Fibroblast of lung (primary cell): Measurements from ENCODE around the gene SLC1A7. TPM values are rescaled to one million over a fixed set of nuclear protein-coding genes. Genes with fewer than 3 reads are reported as not detected.

Experiments
- DNase-seq, 2 donors: peaks; one replicate each; pipeline versions ENCODE4 v3.0.0 to v3.0.0-alpha.2; 2010; ENCODE audit warnings: low read depth in 2 of 2
- H2AFZ ChIP-seq: 2 replicates; pipeline ENCODE4 v1.5.1; 2012; ENCODE audit warnings: low read length, control low read depth, inconsistent platforms
- H3K27ac ChIP-seq: 2 replicates; pipeline ENCODE4 v1.5.1; 2011; ENCODE audit warnings: low read length, control low read depth; ENCODE audit not compliant: insufficient read depth
- H3K27me3 ChIP-seq: 2 replicates; pipeline ENCODE4 v1.5.1; 2011; ENCODE audit warnings: mild to moderate bottlenecking, low read length; ENCODE audit not compliant: control insufficient read depth, insufficient read depth
- H3K36me3 ChIP-seq: 2 replicates; pipeline ENCODE4 v1.5.1; 2011; ENCODE audit warnings: low read length; ENCODE audit not compliant: control insufficient read depth, insufficient read depth
- H3K4me1 ChIP-seq: 2 replicates; pipeline ENCODE4 v1.5.1; 2011; ENCODE audit warnings: low read length; ENCODE audit not compliant: control insufficient read depth, insufficient read depth; ENCODE audit errors: extremely low read depth
- H3K4me2 ChIP-seq: 2 replicates; pipeline ENCODE4 v1.5.1; 2011; ENCODE audit warnings: low read length, control low read depth; ENCODE audit not compliant: insufficient read depth; ENCODE audit errors: extremely low read depth
- H3K4me3 ChIP-seq, 4 experiments: fragments of 200-600 bp in 1 of 4; sonication (generic) in 1 of 4; replicated peaks in 1 of 4; 2 replicates each; pipeline ENCODE4 v1.5.1; 2011 to 2016; ENCODE audit warnings: low read length in 4 of 4, low read depth in 3 of 4, mild to moderate bottlenecking in 3 of 4, control low read depth in 2 of 4, inconsistent platforms in 1 of 4, mixed read lengths in 1 of 4; ENCODE audit not compliant: insufficient read depth in 1 of 4; ENCODE audit errors: control extremely low read depth in 1 of 4
- H3K79me2 ChIP-seq: 2 replicates; pipeline ENCODE4 v1.5.1; 2012; ENCODE audit warnings: mild to moderate bottlenecking, low read length, inconsistent platforms; ENCODE audit not compliant: control insufficient read depth, insufficient read depth
- H3K9ac ChIP-seq: 2 replicates; pipeline ENCODE4 v1.5.1; 2011; ENCODE audit warnings: mild to moderate bottlenecking, low read length, control low read depth; ENCODE audit not compliant: insufficient read depth
- H3K9me3 ChIP-seq: 2 replicates; pipeline ENCODE4 v1.5.1; 2012; ENCODE audit warnings: low read depth, low read length; ENCODE audit not compliant: control insufficient read depth, insufficient read depth
- H4K20me1 ChIP-seq: 2 replicates; pipeline ENCODE4 v1.5.1; 2011; ENCODE audit warnings: low read length; ENCODE audit not compliant: control insufficient read depth, insufficient read depth; ENCODE audit errors: extremely low read depth
- EZH2 ChIP-seq: IDR thresholded peaks from 2 replicates; pipeline ENCODE4 v1.5.1; 2012; ENCODE audit warnings: low read length, control low read depth, mild to moderate bottlenecking; ENCODE audit errors: missing control alignments
- polyA plus RNA-seq, 2 donors: library from polyadenylated mRNA; depleted of rRNA in 1 of 2; stranded (reverse) in 1 of 2; unstranded in 1 of 2; fragments of >200 nt; gene quantifications; 2 replicates each; pipeline ENCODE4 v1.2.1, GENCODE V29; 2011 to 2012; ENCODE audit warnings: missing spikeins in 1 of 2
- total RNA-seq: library from RNA; depleted of rRNA; stranded (reverse); fragments of >200 nt; gene quantifications from 2 replicates; pipeline ENCODE4 v1.2.1, GENCODE V29; 2014
- TF ChIP-seq, protein P1 (sequence below), 2 donors: IDR thresholded peaks in 1 of 2; conservative IDR thresholded peaks in 1 of 2; 1 replicate in 1 of 2; 2 replicates in 1 of 2; pipeline ENCODE4 v1.5.1; 2011 to 2012; ENCODE audit warnings: low read length in 2 of 2, control low read depth in 1 of 2, inconsistent platforms in 1 of 2, low read depth in 1 of 2, mild to moderate bottlenecking in 1 of 2

SLC1A7 gene
- total and polyA plus RNA-seq, 2 donors (not counting 1 experiment from before 2014, with no cell fraction given): 0.15 to 0.33 TPM

DNA sequence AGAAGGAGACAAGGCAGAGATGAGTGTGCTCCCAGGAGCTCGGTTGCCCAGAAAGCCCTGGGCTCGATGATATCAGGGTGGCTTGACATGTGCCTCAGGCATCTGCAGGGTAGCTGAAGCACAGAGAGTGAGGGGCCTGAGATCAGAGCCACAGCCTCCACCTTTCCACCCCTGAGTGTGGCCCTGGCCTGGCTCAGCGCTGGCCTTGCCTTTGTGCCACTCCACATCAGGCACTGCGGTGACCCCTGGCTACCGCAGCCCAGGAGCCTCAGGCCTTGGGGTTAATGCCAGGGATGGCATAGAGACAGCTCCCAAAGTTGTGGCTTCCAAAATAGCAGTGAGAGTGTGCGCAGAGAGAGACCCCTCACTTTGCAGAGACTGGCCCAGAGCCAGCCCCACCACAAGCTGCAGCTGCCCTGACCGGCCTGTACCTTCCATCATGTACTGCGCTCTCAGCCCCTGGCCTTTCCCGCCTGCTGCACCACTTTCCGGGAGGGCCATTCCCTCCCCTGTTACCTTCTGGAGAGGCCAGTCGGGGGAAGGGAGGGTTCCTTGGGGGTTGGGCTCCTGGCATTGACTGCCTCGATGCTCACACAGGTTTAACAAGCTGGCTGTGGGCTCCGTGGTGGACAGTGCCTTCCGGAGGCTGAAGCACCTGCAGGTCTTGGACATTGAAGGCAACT is 60.9 kb downstream of the SLC1A7 start:
- TF ChIP-seq, protein P1, sequence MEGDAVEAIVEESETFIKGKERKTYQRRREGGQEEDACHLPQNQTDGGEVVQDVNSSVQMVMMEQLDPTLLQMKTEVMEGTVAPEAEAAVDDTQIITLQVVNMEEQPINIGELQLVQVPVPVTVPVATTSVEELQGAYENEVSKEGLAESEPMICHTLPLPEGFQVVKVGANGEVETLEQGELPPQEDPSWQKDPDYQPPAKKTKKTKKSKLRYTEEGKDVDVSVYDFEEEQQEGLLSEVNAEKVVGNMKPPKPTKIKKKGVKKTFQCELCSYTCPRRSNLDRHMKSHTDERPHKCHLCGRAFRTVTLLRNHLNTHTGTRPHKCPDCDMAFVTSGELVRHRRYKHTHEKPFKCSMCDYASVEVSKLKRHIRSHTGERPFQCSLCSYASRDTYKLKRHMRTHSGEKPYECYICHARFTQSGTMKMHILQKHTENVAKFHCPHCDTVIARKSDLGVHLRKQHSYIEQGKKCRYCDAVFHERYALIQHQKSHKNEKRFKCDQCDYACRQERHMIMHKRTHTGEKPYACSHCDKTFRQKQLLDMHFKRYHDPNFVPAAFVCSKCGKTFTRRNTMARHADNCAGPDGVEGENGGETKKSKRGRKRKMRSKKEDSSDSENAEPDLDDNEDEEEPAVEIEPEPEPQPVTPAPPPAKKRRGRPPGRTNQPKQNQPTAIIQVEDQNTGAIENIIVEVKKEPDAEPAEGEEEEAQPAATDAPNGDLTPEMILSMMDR (conservative IDR thresholded peaks at IDR 0.05 in 1 of 2, IDR thresholded peaks at IDR 0.05 in 1 of 2; ENCODE audit: low read depth in 1 of 2, low read length in 2 of 2): no peak
- TF ChIP-seq EZH2: no peak
- Histone ChIP-seq H3K9ac (no peak overlapping the region), H3K4me1 (peaks cover 4% of the 10 kb centered on the region), H3K9me3 (no peaks in the 10 kb centered on the region), H3K79me2 (no peaks in the 10 kb centered on the region), H3K27me3 (no peaks in the 10 kb centered on the region), H3K36me3 (peaks cover 17% of the 10 kb centered on the region), H4K20me1 (no peaks in the 10 kb centered on the region), H3K4me2 (no peak overlapping the region), H3K27ac (no peak overlapping the region), H2AFZ (no peak overlapping the region), H3K4me3 (no peak overlapping the region)
- no peak for DNase-seq

DNA sequence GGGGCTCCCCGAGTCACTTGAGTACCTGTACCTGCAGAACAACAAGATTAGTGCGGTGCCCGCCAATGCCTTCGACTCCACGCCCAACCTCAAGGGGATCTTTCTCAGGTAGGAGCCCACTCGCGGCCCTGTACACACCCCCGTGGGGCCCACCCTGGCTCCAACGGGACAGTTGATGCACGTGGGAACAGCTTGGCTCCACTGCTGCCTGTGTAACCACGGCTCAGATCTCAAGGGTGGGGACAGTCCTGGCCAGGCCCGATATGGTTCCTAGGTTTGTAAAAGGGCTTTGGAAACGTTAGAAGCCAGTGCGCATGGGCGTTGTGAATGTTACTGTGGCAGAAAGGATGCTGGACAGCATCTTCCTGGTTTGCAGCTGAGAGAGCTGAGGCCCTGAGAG is 61.7 kb downstream of the SLC1A7 start:
- Histone ChIP-seq H3K9me3 (no peaks in the 10 kb centered on the region), H3K4me2 (no peak overlapping the region), H4K20me1 (no peaks in the 10 kb centered on the region), H3K4me1 (no peaks in the 10 kb centered on the region), H3K27ac (no peak overlapping the region), H3K79me2 (no peaks in the 10 kb centered on the region), H3K9ac (no peak overlapping the region), H2AFZ (no peak overlapping the region), H3K4me3 (no peak overlapping the region), H3K27me3 (no peaks in the 10 kb centered on the region), H3K36me3 (peaks cover 17% of the 10 kb centered on the region)
- no peak for TF ChIP-seq EZH2
- TF ChIP-seq, protein P1 (conservative IDR thresholded peaks at IDR 0.05 in 1 of 2, IDR thresholded peaks at IDR 0.05 in 1 of 2; ENCODE audit: low read depth in 1 of 2, low read length in 2 of 2): no peak
- DNase-seq: no peak

DNA sequence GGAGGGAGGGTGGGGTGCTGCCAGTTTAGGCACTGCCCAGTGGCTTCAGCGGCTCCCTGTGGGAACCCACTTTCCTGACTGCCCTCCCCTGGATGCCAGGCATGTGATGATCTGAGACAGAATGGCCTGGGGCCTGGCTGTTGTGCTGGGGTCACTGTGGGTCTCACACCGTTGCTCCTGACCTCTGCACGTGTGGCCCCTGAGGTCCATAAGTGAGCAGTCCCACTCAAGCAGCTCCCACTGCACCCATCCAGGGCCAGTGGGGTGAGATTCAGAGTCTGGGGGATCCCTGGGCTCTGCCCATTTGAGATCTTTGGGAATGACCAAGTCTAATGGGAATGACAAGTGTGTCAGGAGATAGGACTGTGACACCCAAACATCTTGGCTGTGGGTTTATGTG is 62.4 kb downstream of the SLC1A7 start:
- Histone ChIP-seq H3K27me3 (no peaks in the 10 kb centered on the region), H3K9ac (no peak overlapping the region), H3K4me3 (no peak overlapping the region), H3K27ac (no peak overlapping the region), H3K9me3 (no peaks in the 10 kb centered on the region), H3K36me3 (peaks cover 14% of the 10 kb centered on the region), H3K4me2 (no peak overlapping the region), H4K20me1 (no peaks in the 10 kb centered on the region), H3K4me1 (no peaks in the 10 kb centered on the region), H2AFZ (no peak overlapping the region), H3K79me2 (no peaks in the 10 kb centered on the region)
- TF ChIP-seq EZH2: no peak
- TF ChIP-seq, protein P1 (conservative IDR thresholded peaks at IDR 0.05 in 1 of 2, IDR thresholded peaks at IDR 0.05 in 1 of 2; ENCODE audit: low read depth in 1 of 2, low read length in 2 of 2): no peak
- no peak for DNase-seq
